Ovary (tissue), 9 donors: Measurements from ENCODE around the gene FOXO6. TPM values are rescaled to one million over a fixed set of nuclear protein-coding genes. Genes with fewer than 3 reads are reported as not detected.

Experiments
- DNase-seq, 5 donors: peaks; one replicate each; pipeline ENCODE4 v3.0.0-alpha.2; 2019 to 2020
- H3K27ac ChIP-seq, 2 donors: fragments of 200-600 bp; one replicate each; pipeline versions ENCODE4 v1.5.1 to v1.8.0; 2019 to 2022
- H3K27me3 ChIP-seq: fragments of 200-600 bp; one replicate; pipeline ENCODE4 v1.8.0; 2022
- H3K36me3 ChIP-seq: fragments of 200-600 bp; sonication (generic); one replicate; pipeline ENCODE4 v1.5.1; 2019
- H3K4me1 ChIP-seq: one replicate; pipeline ENCODE4 v1.8.1; 2013; ENCODE audit warnings: mild to moderate bottlenecking, moderate library complexity; ENCODE audit not compliant: insufficient read depth
- H3K4me3 ChIP-seq: fragments of 200-600 bp; sonication (generic); one replicate; pipeline ENCODE4 v1.5.1; 2017
- H3K9me3 ChIP-seq, 2 donors: fragments of 200-600 bp in 1 of 2; sonication (generic) in 1 of 2; one replicate each; pipeline versions ENCODE4 v1.5.1 to v1.8.1; 2013 to 2019; ENCODE audit warnings: mild to moderate bottlenecking in 1 of 2, moderate library complexity in 1 of 2
- EP300 ChIP-seq: sonication (generic); formaldehyde crosslinking; IDR thresholded peaks from one replicate; pipeline ENCODE4 v1.6.1; 2017; ENCODE audit warnings: antibody characterized with exemption
- POLR2A ChIP-seq: fragments of 450-650 bp; IDR thresholded peaks from one replicate; pipeline ENCODE4 v1.6.1; 2017; ENCODE audit warnings: antibody characterized with exemption, mild to moderate bottlenecking, moderate library complexity
- WGBS, 3 donors: extraction: QIAGEN DNeasy Blood & Tissue Kit in 1 of 3; methylation state at CpG; one replicate each; pipeline versions ENCODE4 v1.1.5 to v1.1.7; 2013 to 2017; 5-methylcytosine and 5-hydroxymethylcytosine counted together
- intact Hi-C, 4 donors: fragments of 100-400 bp; cut with DNase I; formaldehyde crosslinking; loops; one replicate each; pipeline versions ENCODE4 v1.11.0 to v1.15.1; 2022 to 2023
- polyA plus RNA-seq, 2 donors: library from polyadenylated mRNA; stranded (reverse); fragments of 200-250 nt in 1 of 2; fragments of 350-450 nt in 1 of 2; fragmentation: Illumina TruSeq in 1 of 2; extraction: RNeasy Lipid Tissue Mini Kit (QIAGEN cat#74804) in 1 of 2; gene quantifications; one replicate each; pipeline ENCODE4 v1.2.3, GENCODE V29; 2013 to 2014
- total RNA-seq, 7 donors: library from RNA; depleted of rRNA in 2 of 7; stranded (reverse); fragments of >200 nt in 2 of 7; fragmentation: NEBNext Ultra II Directional in 3 of 7; extraction: Animal tissue kit (Norgen Biotek cat#: 25700) in 3 of 7; gene quantifications; one replicate each; pipeline versions ENCODE4 v1.1.0 to v1.2.4, GENCODE V29; 2016 to 2023
- TF ChIP-seq, protein P1 (sequence below), 3 donors: fragments of 450-650 bp in 2 of 3; fragments of 200-600 bp in 1 of 3; IDR thresholded peaks; one replicate each; pipeline versions ENCODE4 v1.5.1 to v1.8.0; 2016 to 2022; ENCODE audit warnings: antibody characterized with exemption in 3 of 3, mild to moderate bottlenecking in 1 of 3
- donor health status: DM: no; HTN: no; CAD: no; lungs with moderate emphysema.
- donor health status: DM: no; HTN: no; CAD: no.
- donor health status: Bipolar disorder and iron deficiency.
- donor health status: DM: yes; HTN: yes; CAD: no.
- donor health status: DM: no; HTN: no; CAD: no.
- donor health status: DM: yes; HTN: yes; CAD: no.

FOXO6 gene
- total and polyA plus RNA-seq, 9 donors: 0.90 to 18.9 (median 6.1) TPM

DNA sequence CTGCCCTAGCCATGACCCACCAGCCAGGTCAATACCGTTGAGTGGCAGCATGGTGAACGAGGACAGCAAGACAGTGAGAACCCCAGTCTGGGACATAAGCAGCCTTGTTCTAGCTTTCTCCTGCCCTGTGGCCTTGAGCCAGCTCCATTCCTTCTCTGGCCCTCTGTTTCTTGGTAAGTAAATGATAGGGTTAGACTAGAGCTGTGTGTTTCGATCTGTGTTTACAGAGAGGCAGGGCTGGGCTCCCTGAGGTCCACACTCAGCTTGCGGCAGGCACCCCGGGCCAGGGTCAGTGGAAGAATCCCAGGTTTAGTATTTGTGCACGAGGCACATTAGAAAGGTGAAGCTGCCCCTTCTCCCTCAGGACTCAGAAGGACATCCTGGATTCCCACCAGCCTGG is 27.3 kb downstream of the FOXO6 start:
- TF ChIP-seq EP300 (no peak), POLR2A (no peak)
- TF ChIP-seq, protein P1, sequence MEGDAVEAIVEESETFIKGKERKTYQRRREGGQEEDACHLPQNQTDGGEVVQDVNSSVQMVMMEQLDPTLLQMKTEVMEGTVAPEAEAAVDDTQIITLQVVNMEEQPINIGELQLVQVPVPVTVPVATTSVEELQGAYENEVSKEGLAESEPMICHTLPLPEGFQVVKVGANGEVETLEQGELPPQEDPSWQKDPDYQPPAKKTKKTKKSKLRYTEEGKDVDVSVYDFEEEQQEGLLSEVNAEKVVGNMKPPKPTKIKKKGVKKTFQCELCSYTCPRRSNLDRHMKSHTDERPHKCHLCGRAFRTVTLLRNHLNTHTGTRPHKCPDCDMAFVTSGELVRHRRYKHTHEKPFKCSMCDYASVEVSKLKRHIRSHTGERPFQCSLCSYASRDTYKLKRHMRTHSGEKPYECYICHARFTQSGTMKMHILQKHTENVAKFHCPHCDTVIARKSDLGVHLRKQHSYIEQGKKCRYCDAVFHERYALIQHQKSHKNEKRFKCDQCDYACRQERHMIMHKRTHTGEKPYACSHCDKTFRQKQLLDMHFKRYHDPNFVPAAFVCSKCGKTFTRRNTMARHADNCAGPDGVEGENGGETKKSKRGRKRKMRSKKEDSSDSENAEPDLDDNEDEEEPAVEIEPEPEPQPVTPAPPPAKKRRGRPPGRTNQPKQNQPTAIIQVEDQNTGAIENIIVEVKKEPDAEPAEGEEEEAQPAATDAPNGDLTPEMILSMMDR (IDR thresholded peaks at IDR 0.05): no peak
- intact Hi-C loops: no loop called here
- H3K27ac ChIP-seq: peak overlapping the region in 1 of 2 donors; percentile 48
- H3K9me3 ChIP-seq: no peaks in the 10 kb centered on the region
- H3K4me1 ChIP-seq: peaks cover 25% of the 10 kb centered on the region
- WGBS, 3 donors: 31 to 47% (median 43%) methylated on average over 6 of the region's 6 CpGs
- H3K4me3 ChIP-seq: no peak overlapping the region
- no peaks in the 10 kb centered on the region for H3K36me3 ChIP-seq
- no peaks in the 10 kb centered on the region for H3K27me3 ChIP-seq
- DNase-seq: peak in 2 of 5 donors; percentile 21 to 32

DNA sequence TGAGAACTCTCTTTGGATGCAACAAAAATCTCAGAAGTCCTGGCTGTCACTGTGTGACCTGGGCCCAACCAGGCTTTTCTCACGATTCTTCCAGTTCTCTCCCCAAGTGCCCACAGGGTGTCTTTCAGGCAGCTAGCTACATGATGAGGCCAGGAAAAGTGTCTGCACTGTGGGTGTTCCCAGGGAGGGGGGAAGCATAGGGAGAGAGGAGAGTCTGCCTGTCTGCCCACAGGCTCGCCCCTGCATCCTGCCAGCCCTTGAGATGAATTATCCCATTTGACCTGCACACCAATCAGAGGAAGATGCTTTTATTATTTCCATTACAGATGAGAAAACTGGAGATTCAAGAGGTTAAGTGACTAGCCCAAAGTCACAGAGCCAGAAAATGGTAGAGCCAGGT is 27.8 kb downstream of the FOXO6 start:
- no peak for TF ChIP-seq POLR2A
- TF ChIP-seq, protein P1 (IDR thresholded peaks at IDR 0.05): no peak
- H3K9me3 ChIP-seq: no peaks in the 10 kb centered on the region
- no peaks in the 10 kb centered on the region for H3K27me3 ChIP-seq
- 80 to 94% (median 86%) methylated on average over 2 of the region's 2 CpGs for WGBS, 3 donors
- DNase-seq: no peak
- no peak overlapping the region for H3K27ac ChIP-seq
- H3K36me3 ChIP-seq: no peaks in the 10 kb centered on the region
- no peak overlapping the region for H3K4me3 ChIP-seq
- intact Hi-C loops: no loop called here
- H3K4me1 ChIP-seq: peaks cover 25% of the 10 kb centered on the region

DNA sequence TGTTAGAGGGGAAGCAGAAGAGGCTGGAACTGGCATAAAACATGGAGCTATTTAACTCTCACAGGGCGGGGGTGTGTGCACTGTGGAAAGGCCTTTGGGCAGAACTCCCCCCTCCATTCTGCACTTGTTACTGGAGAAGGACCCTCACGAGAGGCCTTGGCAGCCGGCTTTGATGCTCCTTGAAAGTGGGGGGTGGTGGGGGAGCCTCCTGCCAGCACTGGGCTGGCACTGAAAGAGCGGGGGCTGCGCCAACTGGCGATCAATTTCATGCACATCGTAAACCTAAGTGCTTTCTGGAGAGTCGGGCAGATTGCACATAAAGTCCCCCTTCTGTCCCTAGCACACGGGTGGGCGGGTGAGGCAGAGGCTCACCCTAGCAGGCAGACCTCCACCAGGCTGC is 28.9 kb downstream of the FOXO6 start:
- H3K9me3 ChIP-seq: no peaks in the 10 kb centered on the region
- TF ChIP-seq, protein P1 (IDR thresholded peaks at IDR 0.05): no peak
- H3K4me3 ChIP-seq: no peak overlapping the region
- intact Hi-C loops: no loop called here
- no peak for DNase-seq
- no peak overlapping the region for H3K27ac ChIP-seq
- 83 to 89% (median 86%) methylated on average over 10 of the region's 10 CpGs for WGBS, 3 donors
- no peaks in the 10 kb centered on the region for H3K36me3 ChIP-seq
- H3K27me3 ChIP-seq: no peaks in the 10 kb centered on the region
- peaks cover 25% of the 10 kb centered on the region for H3K4me1 ChIP-seq

DNA sequence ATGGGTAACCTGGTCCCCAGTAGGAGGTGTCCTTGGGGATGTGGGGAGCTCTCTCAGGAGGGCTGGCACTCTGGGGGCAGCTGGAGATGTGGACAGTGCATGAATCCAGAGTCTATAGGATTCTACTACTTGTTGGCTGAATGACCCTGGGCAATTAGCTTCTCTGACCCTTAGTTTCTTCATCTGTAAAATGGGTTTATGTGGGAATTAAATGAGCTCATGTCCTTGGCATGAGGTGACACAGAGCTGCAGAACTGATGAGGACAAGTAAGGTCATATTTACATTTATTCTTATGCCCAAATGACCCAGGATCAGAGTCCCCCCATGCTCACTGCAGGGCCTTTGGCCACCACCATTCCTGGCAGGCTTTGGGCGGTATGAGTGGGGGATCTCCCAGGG is 29.3 kb downstream of the FOXO6 start:
- no peaks in the 10 kb centered on the region for H3K36me3 ChIP-seq
- no peaks in the 10 kb centered on the region for H3K9me3 ChIP-seq
- DNase-seq: no peak
- no peak for TF ChIP-seq POLR2A
- no peak for TF ChIP-seq EP300
- 95 to 100% (median 100%) methylated on average over 1 of the region's 1 CpG for WGBS, 3 donors
- no peaks in the 10 kb centered on the region for H3K27me3 ChIP-seq
- H3K4me1 ChIP-seq: peaks cover 25% of the 10 kb centered on the region
- no peak overlapping the region for H3K4me3 ChIP-seq
- no peak overlapping the region for H3K27ac ChIP-seq
- intact Hi-C loops: no loop called here

DNA sequence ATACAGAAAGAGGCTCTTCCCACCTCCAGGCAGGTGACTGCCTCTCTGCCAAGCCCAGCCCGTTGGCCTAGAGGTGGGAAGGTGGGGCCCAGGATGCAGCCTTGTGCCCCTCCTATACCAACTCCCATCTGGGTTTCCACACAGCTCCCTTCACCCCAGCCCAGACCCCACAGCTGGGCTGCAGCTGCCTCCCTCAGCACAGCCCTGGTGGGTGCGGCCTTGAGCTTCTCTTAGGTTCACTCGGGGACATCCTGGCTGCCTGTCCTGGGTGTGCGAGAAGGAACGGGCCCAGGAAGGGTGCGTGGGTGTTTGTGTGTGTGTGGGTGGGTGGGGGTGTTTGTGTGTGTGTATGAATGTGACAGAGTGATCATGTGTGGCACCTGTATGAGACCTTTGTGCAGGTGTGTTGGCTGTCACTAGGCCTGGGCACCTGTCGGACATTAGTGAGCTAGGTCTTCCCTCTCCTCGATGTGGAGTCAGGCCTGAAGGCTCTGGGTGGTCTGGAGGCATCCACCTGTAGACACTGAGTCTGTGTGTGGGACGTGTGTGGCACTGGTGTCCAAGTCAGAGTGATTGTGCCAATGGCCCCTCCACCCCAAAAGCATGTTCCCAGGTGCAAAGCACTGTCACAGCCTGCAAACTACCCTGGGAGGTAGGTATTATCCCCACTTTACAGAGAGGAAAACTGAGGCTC is 30.7 kb downstream of the FOXO6 start:
- no peaks in the 10 kb centered on the region for H3K9me3 ChIP-seq
- 17 to 37% (median 22%) methylated on average over 9 of the region's 9 CpGs for WGBS, 3 donors
- TF ChIP-seq EP300 (no peak), POLR2A (no peak)
- TF ChIP-seq, protein P1 (IDR thresholded peaks at IDR 0.05): no peak
- H3K27ac ChIP-seq: no peak overlapping the region
- no peaks in the 10 kb centered on the region for H3K36me3 ChIP-seq
- no peak overlapping the region for H3K4me3 ChIP-seq
- intact Hi-C loops: no loop called here
- DNase-seq: no peak
- H3K4me1 ChIP-seq: peaks cover 18% of the 10 kb centered on the region
- H3K27me3 ChIP-seq: no peaks in the 10 kb centered on the region
